ENCODE data around the gene FAM110A. TPM values are rescaled to one million over a fixed set of nuclear protein-coding genes. Genes with fewer than 3 reads are reported as not detected.
A peak's percentile ranks its signal among the peaks of the same experiment; 100 is the strongest.

Gene FAM110A
- total RNA-seq, 2 experiments from 2014 or later, result 16.2 to 28.2 TPM

- Histone ChIP-seq H2AFZ (ENCODE audit: low read length) (no peak overlapping the region), H3K4me1 (ENCODE audit: insufficient read depth, low read length, poor library complexity, severe bottlenecking) (peaks cover 65% of the 10 kb centered on the region), H3K4me3 (ENCODE audit: low read depth, low read length, poor library complexity, severe bottlenecking) (peak overlapping the region; percentile 77), H3K36me3 (ENCODE audit: insufficient read depth, low read length) (peaks cover 4% of the 10 kb centered on the region), H3K9me2 (ENCODE audit: insufficient read depth, low read length) (no peaks in the 10 kb centered on the region), H3K4me2 (ENCODE audit: low read length) (peak overlapping the region; percentile 81), H4K20me1 (ENCODE audit: insufficient read depth, low read length) (no peaks in the 10 kb centered on the region), H3K79me2 (ENCODE audit: insufficient read depth, low read depth, low read length) (peaks cover 28% of the 10 kb centered on the region; the same call in 1 of the 2 replicates), H3K27ac (ENCODE audit: low read depth, low read length, poor library complexity, severe bottlenecking) (peak overlapping the region; percentile 80), H3K9me3 (ENCODE audit: low read length) (no peaks in the 10 kb centered on the region)
- intact Hi-C loops (cut with micrococcal nuclease; ENCODE audit: unreplicated experiment), result loop anchor here (1.0 to 5.0 kb wide), 2 partner anchors 11 to 1808 kb away; partner anchors contain the start of genes FAM110A and NOP56
- BruUV-seq (replicated peaks), result no TSS peak
- CTCF ChIA-PET (ENCODE audit: unreplicated experiment), result interaction anchor here (2.0 kb wide), 1 partner anchor 11 kb away, joined by 7 read pairs; the partner anchor contains the start of gene FAM110A
- DNase-seq (ENCODE audit: low spot score), result peak; percentile 95
- TF ChIP-seq CTCF (conservative IDR thresholded peaks at IDR 0.05; ENCODE audit: low read length) (no peak), EZH2phosphoT487 (IDR thresholded peaks at IDR 0.05; ENCODE audit: borderline replicate concordance, low read depth, low read length) (no peak)
- POLR2A ChIA-PET, result interaction anchor here (0.6 to 3.8 kb wide), 5 partner anchors 12 to 1814 kb away, joined by 3 to 31 read pairs (median 4); partner anchors contain the start of gene FAM110A
Measured at GRCh38 chr20:844473-845225, 11.1 kb downstream of the FAM110A start.

GRCh38 chr20:845226-845868 is 11.8 kb downstream of the FAM110A start:
- intact Hi-C loops (cut with micrococcal nuclease; ENCODE audit: unreplicated experiment), result no loop called here
- Histone ChIP-seq H3K9me3 (ENCODE audit: low read length) (no peaks in the 10 kb centered on the region), H4K20me1 (ENCODE audit: insufficient read depth, low read length) (no peaks in the 10 kb centered on the region), H3K4me2 (ENCODE audit: low read length) (peak overlapping the region; percentile 81), H3K9me2 (ENCODE audit: insufficient read depth, low read length) (no peaks in the 10 kb centered on the region), H3K27ac (ENCODE audit: low read depth, low read length, poor library complexity, severe bottlenecking) (peak overlapping the region; percentile 80), H2AFZ (ENCODE audit: low read length) (no peak overlapping the region), H3K79me2 (ENCODE audit: insufficient read depth, low read depth, low read length) (peaks cover 28% of the 10 kb centered on the region; the same call in 1 of the 2 replicates), H3K4me3 (ENCODE audit: low read depth, low read length, poor library complexity, severe bottlenecking) (peak overlapping the region; percentile 77), H3K4me1 (ENCODE audit: insufficient read depth, low read length, poor library complexity, severe bottlenecking) (peaks cover 67% of the 10 kb centered on the region), H3K36me3 (ENCODE audit: insufficient read depth, low read length) (peaks cover 4% of the 10 kb centered on the region)
- BruUV-seq (replicated peaks), result TSS peak; percentile 77
- ChIA-PET POLR2A (interaction anchor here (1.0 to 3.8 kb wide), 2 partner anchors 12 to 49 kb away, joined by 3 to 31 read pairs; partner anchors contain the start of gene FAM110A), CTCF (ENCODE audit: unreplicated experiment) (no interaction called here)
- no peak for DNase-seq (ENCODE audit: low spot score)
- TF ChIP-seq EZH2phosphoT487 (IDR thresholded peaks at IDR 0.05; ENCODE audit: borderline replicate concordance, low read depth, low read length) (no peak), CTCF (conservative IDR thresholded peaks at IDR 0.05; ENCODE audit: low read length) (no peak)
